Measurements from ENCODE around the gene ADD2.

The ADD2 gene

DNA sequence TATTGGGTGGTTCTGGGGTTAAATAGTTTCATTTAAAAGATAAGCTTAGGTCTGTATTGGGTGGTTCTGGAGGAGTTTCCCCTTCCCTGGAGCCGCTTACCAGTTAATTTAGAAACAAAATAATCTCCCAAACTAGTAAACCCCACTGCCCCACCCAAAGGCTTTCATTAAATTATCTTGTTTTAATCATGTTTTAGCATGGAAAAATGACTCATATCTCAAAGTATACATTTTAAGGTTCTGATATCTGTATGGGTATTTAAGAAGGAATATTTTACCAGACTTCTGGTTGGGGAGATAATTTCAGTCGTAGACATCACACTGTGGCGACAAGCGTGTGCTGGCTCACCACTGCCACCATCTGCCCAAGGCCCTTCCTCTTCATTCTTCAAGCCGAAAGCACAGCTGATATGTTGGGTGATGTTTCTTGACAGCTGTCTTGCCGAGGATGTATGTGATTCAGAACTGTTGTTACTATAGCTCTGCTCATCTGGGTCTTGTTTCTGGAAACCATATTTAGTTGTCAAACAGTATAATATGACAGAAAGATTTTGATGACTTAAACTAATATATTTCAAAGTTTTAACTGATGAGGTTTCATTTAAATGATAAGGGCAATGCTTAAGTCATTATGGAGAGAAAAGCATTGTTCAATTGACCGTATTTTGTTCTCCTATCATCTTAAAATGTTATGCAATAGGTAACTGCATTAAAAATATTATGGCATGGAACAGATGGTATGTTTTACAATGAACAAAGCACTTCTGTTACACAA is 17.3 kb upstream of the ADD2 start:
- DNase-seq: no peak

DNA sequence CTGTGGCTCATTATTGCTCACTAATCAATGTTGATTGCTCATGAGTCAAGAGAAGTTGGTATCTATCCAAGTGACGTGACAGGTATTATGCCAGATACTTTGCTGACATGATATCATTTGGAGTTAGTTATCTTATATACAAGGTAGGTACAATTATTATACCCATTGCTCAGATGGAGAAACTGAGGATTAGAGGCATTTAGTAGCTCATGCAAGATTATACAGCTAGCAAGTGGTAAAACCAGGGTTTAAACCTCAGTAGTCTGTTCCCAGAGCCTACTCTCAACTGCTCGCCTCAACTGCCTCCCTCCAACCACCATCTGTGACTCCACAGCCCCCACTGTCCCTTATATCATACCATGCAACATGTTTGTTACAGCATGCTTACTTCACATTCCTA is 16.3 kb upstream of the ADD2 start:
- DNase-seq: no peak

- no peak for DNase-seq
Measured at GRCh38 chr2:70779911-70780545, 12.0 kb upstream of the ADD2 start.

- no peak for DNase-seq
Measured at GRCh38 chr2:70779491-70779890, 11.5 kb upstream of the ADD2 start.

- DNase-seq: no peak
Measured at GRCh38 chr2:70778676-70779075, 10.7 kb upstream of the ADD2 start.

DNA sequence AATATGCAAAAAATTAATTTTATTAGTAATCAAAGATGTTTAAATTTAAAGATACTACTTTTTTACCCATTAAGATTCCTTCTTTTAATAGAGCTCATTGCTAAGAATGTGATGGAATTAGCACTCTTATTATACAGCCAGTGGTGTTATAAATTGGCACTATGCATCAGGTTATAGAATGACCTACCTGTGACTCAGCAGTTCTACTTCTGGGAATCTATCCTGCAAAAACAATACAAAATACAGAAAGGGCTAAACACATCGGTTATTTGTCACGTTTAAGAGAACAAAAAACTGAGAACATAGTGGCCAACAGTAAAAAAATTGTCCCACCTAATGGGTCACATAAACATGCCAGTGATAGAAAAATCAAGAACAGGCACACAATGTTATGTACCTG is 9.4 kb upstream of the ADD2 start:
- DNase-seq: no peak

GRCh38 chr2:70776266-70776665 is 8.3 kb upstream of the ADD2 start:
- no peak for DNase-seq

DNA sequence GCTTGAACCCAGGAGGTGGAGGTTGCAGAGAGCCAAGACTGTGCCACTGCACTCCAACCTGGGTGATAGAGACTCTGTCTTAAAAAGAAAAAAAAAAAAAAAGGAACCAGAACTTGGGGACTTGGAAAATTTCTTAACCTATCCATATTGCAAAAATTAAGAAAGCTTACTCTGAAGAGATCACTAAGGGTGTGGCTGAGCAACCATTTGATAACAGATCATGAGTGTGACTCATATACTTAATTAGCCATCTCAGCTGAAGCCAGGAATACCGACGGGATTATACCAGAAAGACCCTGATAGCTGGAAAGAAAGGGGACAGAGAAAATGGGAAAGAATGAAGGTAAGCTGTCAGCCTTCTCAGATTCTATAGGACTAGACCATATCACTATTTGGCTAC is 7.1 kb upstream of the ADD2 start:
- no peak for DNase-seq

DNA sequence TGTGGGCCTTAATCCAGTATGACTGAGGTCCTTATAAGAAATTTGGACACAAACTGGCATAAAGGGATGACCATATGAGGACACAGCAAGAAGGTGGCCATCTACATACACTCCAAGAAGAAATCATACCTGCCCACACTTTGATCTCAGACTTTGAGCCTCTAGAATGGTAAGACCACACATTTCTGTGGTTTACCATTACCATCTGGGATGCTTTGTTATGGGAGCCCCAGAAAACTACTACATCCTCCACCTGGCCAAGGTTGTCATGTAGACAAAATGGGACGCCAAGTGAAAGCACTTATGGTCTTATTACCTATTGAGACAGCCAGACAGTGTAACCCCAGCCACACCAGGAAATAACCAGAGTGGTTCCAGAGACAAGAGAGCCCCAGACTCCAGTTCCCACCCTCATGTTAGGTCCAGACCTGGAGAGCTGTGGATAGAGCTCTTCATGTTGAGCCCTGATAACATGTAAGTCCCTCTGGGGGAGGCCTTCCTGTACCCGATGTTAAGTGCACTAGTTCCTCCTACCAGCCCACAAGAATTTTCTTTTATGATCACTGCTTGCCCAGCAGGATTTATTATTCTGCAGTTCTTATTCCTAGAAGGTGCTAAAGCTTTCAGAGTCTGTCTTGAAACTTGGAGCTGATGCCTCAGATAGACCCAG is 4.6 kb upstream of the ADD2 start:
- DNase-seq: no peak

GRCh38 chr2:70771446-70771845 is 3.4 kb upstream of the ADD2 start:
- DNase-seq: no peak

DNA sequence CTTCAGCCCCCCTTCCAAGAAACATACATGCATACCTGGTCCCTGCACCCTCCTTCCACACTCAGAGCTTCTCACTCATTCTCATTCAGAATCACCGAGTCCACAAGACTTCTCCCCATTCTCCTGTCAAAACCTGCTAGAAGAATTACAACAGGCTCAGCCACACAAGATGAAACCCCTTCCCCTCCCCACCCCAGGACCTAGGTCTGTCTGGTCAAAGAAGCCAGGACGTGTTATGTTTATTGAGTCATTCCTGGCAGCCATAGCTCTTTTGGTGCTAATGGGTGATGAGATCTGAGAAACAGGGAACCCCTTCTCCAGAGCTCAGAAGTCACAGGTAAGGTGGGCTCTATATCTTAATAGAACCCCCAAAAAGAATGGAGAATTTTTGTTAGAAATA is 1.4 kb upstream of the ADD2 start:
- DNase-seq: no peak

- DNase-seq: no peak
Measured at GRCh38 chr2:70768590-70769085, 638 bp upstream of the ADD2 start.

GRCh38 chr2:70767079-70767698 is 811 bp downstream of the ADD2 start:
- peak in 1 of 2 experiments; percentile 58 for DNase-seq

GRCh38 chr2:70766357-70767078 is 1.5 kb downstream of the ADD2 start:
- DNase-seq: no peak

DNA sequence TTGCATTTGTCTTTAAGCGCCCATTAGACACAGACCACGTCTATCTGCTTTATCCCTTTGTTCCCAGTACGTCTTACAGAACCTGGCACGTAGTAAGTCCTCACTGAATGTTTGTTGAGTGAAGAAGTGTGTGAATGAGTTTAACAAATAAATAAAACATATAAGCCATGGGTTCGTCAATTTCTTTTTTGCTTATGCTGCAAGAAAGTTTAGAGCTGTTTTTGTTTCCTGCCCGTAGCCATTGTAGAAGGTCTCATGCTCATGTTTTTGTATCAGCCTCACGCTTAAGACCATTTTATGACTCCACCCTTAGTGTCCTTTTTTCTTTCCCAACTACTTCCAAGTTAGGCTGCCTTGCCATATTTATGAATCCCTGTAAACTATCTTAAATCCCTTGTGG is 2.5 kb downstream of the ADD2 start:
- no peak for DNase-seq

DNA sequence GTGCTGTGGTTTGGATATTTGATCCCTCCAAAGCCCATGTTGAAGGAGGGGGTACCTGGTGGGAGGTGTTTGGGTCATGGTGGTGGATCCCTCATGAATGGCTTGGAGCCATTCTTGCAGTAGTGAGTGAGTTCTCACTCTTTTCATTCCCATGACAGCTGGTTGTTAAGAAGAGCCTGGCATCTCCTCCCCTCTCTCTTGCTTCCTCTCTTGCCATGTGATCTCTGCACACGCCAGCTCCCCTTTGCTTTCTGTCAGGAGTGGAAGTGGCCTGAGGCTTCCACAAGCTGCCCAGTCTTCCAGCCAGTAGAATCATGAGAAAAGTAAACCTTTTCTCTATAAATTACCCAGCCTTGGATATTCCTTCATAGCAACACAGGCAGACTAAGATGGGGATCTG is 8.6 kb downstream of the ADD2 start:
- no peak for DNase-seq

DNA sequence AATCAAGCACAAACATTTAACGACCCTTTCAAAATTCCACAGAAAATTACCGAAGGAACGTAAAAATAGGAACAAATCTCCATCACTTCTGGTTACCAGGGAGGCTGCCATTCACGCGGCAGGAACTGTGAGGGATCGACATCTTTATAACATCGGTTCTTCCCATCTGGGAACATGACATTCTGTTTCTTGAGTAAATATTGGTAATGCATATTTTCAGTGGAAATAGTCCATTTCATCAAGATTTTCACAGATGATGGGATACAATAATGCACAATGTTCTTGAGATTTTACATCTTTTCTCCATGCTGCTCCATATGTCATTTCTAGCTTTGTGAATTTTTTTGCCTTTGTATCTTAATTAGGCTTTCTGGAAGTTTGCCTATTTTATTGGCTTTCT is 10.0 kb downstream of the ADD2 start:
- DNase-seq: no peak

DNA sequence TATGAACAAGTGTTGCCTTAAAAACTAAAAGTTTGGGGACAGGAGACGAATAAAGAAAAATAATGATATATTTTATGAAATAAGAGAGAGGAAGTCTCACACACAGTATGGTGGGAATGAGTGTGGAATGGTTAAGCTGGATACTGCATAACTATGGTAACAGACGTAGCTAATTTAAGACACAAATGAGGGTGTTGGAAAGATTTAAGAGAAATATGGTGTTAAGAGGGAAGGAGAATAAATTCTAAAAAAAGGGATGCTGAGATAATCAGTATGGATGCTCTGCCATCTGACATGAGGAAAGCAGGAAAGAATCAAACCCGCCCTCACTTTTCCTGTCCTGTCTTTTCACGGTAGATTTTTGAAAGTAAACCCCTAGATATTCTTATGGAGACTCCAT is 10.6 kb downstream of the ADD2 start:
- no peak for DNase-seq

DNA sequence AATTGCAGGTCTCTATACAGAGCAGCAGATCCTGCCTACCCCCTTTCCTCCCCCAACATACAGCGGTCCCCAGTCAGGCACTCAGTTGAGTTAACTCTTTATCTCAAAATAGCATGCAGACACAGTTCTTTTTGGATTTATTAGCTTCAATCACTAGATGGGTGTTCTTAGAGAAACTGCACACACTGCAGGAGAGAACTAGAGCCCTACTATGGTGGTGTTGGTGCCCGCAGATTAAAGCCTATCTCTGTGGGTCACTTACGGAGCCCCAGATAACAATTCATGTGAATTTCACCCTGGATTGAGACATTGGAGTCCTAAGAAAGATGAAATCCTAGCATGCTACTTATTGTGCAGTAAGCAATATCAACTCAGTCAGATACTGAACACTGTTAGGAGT is 11.9 kb downstream of the ADD2 start:
- no peak for DNase-seq

- no peak for DNase-seq
Measured at GRCh38 chr2:70753902-70754301, 14.1 kb downstream of the ADD2 start.

DNA sequence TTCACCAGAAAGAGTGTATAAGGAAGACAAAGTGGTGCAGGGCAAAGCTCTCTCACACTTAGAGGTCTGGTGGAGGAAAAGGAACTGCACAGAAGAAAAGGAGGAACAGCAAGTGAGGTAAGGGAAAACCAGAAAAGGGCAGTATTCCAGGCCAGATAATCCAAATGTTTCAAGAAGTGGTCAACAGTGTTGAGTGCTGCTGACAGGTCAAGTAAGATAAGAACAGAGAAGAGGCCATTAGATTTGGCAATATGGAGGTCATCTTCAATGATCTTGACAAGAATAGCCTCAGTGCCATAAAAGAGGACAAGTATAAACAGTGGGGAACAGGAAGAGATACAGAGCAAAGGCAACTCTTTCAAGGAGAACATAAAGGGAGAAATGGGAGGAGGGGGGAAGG is 15.0 kb downstream of the ADD2 start:
- no peak for DNase-seq

DNA sequence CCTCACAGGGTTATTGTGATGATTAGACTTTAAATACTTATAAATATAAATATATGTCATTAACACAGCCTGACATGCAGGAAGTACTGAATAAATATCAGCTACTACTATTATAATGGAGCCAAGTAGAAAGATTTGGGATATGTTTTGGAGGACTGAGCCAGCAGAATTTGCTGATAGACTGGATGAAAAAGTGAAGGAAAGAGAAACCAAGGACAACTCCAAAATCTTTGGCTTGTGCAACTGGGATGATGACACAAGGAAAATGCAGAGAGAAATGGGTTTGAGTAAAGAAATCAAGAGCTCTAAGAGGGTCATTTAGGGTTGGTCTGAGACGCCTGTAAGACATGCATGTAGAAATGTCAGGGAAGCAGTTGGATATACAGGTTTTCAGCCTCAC is 15.6 kb downstream of the ADD2 start:
- DNase-seq: no peak

GRCh38 chr2:70751881-70752280 is 16.1 kb downstream of the ADD2 start:
- DNase-seq: no peak
